SU-DHL-6 (cell line): Measurements from ENCODE around the gene PTPN14.

Source experiments
- EZH2phosphoT487 ChIP-seq: fragments of 200-600 bp; sonication (generic), shearing (Covaris generic); conservative IDR thresholded peaks from 2 replicates; pipeline ENCODE4 v1.6.1; 2018; ENCODE audit warnings: mild to moderate bottlenecking, antibody characterized with exemption, low read length, moderate library complexity, mixed read lengths
- TF ChIP-seq, protein P1 (sequence below): fragments of 200-600 bp; sonication (generic); IDR thresholded peaks from one replicate; pipeline ENCODE4 v1.5.1; 2017; ENCODE audit warnings: antibody characterized with exemption, mild to moderate bottlenecking, low read length, moderate library complexity; ENCODE audit not compliant: insufficient read depth, poor library complexity, severe bottlenecking

DNA sequence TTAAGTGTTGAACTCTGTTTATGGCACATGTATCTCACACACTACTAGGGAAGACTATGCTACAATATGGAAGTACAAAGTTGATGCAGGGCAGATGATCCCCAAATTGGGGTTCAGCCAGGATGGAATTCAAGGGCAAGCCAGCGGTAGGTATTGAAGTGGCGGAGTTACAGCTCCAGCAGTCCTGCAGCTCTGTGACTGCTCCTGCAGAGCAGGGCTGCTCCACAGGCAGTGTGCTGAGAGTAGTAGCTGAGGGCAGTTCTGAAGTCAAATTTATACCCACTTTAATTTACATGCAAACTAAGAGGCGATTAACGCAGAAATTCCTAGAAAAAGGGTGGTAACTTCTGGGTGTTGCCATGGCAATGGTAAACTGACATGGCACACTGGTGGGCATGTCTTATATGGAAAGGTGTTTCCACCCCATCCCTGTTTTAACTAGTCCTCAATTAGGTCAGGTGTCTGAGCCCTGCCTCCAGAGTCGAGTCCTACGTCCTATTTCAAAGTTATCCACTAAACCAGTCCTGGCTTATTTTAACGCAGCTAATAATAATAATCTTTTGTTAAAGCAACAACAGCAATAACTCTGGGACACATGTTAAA is 31.0 kb upstream of the PTPN14 start:
- TF ChIP-seq, protein P1, sequence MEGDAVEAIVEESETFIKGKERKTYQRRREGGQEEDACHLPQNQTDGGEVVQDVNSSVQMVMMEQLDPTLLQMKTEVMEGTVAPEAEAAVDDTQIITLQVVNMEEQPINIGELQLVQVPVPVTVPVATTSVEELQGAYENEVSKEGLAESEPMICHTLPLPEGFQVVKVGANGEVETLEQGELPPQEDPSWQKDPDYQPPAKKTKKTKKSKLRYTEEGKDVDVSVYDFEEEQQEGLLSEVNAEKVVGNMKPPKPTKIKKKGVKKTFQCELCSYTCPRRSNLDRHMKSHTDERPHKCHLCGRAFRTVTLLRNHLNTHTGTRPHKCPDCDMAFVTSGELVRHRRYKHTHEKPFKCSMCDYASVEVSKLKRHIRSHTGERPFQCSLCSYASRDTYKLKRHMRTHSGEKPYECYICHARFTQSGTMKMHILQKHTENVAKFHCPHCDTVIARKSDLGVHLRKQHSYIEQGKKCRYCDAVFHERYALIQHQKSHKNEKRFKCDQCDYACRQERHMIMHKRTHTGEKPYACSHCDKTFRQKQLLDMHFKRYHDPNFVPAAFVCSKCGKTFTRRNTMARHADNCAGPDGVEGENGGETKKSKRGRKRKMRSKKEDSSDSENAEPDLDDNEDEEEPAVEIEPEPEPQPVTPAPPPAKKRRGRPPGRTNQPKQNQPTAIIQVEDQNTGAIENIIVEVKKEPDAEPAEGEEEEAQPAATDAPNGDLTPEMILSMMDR: no peak
- TF ChIP-seq EZH2phosphoT487: no peak
